Effector memory CD4-positive, alpha-beta T cell (primary cell): Measurements from ENCODE around the gene DENND2D.

ENCODE experiments used
- DNase-seq, 3 donors: peaks; one replicate each; pipeline ENCODE4 v3.0.0-alpha.2; 2020
- H3K27ac ChIP-seq: 2 replicates; pipeline ENCODE4 v1.7.0; 2013; ENCODE audit warnings: mild to moderate bottlenecking, low read length, moderate library complexity; ENCODE audit not compliant: insufficient read depth, poor library complexity, severe bottlenecking
- H3K27me3 ChIP-seq: replicated peaks from 2 replicates; pipeline ENCODE4 v1.7.0; 2013; ENCODE audit warnings: mild to moderate bottlenecking, low read length; ENCODE audit not compliant: insufficient read depth, control insufficient read depth, poor library complexity, severe bottlenecking
- H3K36me3 ChIP-seq: 2 replicates; pipeline ENCODE4 v1.7.0; 2013; ENCODE audit warnings: mild to moderate bottlenecking, low read length, moderate library complexity; ENCODE audit not compliant: control insufficient read depth, insufficient read depth
- H3K4me1 ChIP-seq: 2 replicates; pipeline ENCODE4 v1.7.0; 2013; ENCODE audit warnings: low read length, mild to moderate bottlenecking; ENCODE audit not compliant: control insufficient read depth, insufficient read depth, poor library complexity, severe bottlenecking
- H3K4me3 ChIP-seq: 2 replicates; pipeline ENCODE4 v1.7.0; 2013; ENCODE audit warnings: low read length, low read depth, mild to moderate bottlenecking; ENCODE audit not compliant: insufficient read depth, poor library complexity, severe bottlenecking
- H3K9me3 ChIP-seq: 2 replicates; pipeline ENCODE4 v1.7.0; 2013; ENCODE audit warnings: mild to moderate bottlenecking, low read length, moderate library complexity; ENCODE audit not compliant: control insufficient read depth

Gene DENND2D

DNA sequence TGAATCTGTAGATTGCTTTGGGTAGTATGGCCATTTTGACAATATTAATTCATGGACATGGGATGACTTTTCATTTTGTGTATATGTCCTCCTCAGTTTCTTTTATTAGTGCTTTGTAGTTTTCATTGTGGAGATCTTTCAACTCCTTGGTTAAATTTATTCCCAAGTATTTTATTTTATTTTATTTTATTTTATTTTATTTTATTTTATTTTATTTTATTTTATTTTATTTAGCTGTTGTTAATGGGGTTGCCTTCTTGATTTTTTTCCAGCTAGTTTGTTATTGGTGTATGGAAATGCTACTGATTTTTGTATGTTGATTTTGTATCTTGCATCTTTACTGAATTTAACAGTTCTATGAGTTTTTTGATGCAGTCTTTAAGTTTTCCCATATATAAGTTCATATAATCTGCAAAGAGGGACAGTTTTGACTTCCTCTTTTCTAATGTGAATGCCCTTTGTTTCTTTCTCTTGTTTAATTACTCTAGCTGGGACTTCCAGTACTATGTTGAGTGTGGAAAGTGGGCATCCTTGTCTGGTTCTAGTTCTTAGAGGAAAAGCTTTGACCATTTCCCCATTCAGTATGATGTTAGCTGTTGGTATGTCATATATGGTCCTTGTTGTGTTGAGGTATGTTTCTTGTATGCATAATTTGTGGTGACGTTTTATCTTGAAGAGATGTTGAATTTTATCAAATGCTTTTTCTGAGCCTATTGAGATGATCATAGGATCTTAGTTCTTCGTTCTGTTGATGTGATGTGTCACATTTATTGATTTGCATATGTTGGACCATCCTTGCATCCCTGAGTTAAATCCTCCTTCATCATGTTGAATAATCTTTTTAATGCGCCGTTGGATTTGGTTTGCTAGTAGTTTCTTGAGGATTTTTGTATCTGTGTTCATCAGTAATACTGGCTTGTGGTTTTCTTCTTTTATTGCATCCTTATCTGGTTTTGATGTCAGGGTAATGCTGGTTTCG lies 46.1 kb downstream of the DENND2D start:
- Histone ChIP-seq H3K9me3 (no peaks in the 10 kb centered on the region), H3K36me3 (peaks cover 13% of the 10 kb centered on the region), H3K4me1 (no peaks in the 10 kb centered on the region), H3K27ac (no peak overlapping the region), H3K4me3 (no peak overlapping the region), H3K27me3 (no peaks in the 10 kb centered on the region)
- no peak for DNase-seq

DNA sequence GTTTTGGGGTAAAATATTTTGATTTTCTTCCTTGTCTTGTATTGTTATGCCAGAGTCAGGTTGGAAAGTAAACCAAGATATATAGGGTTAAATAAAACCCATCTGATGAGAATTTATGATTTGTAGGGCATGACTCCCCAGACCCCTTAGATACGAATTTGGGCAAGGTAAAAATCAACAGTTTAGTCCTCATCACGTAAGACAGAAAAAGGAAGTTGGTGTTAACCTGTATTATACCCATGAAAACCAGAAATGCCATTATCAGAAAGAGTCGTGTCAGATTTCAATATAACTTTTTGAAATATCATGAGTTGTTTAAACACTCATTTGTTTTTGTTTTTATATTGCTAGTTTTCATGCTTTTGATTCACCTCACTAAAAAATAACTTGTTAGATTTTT lies 48.6 kb downstream of the DENND2D start:
- no peak for DNase-seq
- no peaks in the 10 kb centered on the region for H3K9me3 ChIP-seq
- no peaks in the 10 kb centered on the region for H3K27me3 ChIP-seq
- H3K4me3 ChIP-seq: no peak overlapping the region
- no peaks in the 10 kb centered on the region for H3K4me1 ChIP-seq
- peaks cover 13% of the 10 kb centered on the region for H3K36me3 ChIP-seq
- H3K27ac ChIP-seq: no peak overlapping the region

DNA sequence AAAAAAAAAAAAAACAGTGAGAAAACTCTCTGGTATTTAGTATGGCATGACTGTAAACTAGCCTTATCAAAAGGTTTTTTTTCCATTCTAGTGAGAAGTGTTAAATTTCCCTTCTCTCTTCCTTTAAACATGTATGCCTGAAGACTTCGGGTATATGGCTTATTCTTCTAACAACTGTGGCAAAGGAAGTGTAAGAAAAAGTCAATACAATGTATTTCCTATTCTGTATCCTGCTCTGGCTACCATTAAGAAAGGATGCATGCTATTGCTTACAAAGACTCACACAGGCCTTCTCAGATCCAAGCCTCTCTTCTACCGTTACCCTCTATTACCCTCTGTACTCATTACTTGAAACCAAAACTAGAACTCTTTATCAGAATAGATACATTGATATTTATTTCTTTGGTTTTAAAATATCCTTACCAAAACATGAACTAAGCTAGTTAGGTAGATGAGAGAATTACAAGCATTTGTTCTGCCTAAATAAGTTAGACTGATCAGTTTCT lies 52.0 kb downstream of the DENND2D start:
- Histone ChIP-seq H3K27ac (no peak overlapping the region), H3K4me1 (no peaks in the 10 kb centered on the region), H3K36me3 (peaks cover 10% of the 10 kb centered on the region), H3K9me3 (no peaks in the 10 kb centered on the region), H3K27me3 (no peaks in the 10 kb centered on the region), H3K4me3 (no peak overlapping the region)
- DNase-seq: no peak

DNA sequence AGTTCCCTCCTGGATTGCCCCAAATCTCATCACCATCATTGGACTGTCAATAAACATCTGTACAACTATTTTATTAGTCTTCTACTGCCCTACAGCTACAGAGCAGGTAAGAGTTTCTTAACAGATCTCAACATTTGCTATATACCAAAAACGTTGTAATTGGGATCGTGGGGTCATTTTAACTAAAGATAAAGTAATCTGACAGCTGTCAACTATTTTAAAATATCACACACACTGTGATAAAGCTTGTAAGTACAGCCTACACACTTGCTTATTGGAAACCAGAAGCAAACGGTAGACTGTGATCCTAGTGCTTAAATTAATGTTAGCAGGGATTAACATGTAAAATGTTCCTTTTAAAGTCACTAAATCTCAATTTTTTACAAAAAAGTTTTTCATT lies 52.5 kb downstream of the DENND2D start:
- H3K36me3 ChIP-seq: peaks cover 5% of the 10 kb centered on the region
- H3K27ac ChIP-seq: no peak overlapping the region
- no peaks in the 10 kb centered on the region for H3K9me3 ChIP-seq
- no peaks in the 10 kb centered on the region for H3K4me1 ChIP-seq
- H3K4me3 ChIP-seq: no peak overlapping the region
- DNase-seq: no peak
- H3K27me3 ChIP-seq: no peaks in the 10 kb centered on the region

DNA sequence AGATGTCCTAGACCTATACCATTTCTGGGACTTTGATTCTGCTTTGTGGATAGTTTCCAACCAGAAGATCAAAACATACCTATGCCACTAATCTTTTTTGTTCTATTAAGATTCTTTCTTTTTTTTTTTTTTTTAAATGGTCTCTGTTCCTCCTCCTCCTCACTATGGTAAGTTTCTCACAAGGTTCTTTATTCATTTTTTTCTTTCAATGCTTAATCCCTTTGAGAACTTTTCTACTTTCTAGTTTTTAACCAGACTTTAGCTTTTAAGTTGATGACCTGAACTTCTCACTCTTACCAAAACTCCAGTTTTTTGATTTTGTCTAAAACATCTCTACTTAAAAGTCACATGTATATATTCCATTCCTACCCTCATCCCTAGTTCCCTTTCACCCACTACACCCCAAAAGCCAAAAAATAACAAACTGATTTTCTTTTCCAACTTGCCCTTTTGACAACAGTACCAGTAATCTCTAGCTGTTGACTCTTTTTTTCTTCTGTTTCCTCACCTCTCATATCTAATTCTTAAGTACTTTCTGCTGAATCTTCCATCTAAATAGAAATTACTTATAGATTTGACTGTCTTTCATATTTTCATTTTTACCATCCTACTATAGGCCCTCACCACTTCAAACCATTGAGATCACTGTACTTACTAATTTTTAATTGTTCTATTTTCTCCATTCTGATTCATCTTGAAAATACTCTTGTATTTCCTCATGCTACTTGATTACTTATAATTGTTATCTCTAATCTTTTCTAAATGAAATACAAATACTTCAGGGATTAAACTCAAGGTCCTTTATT lies 54.3 kb downstream of the DENND2D start:
- H3K4me3 ChIP-seq: no peak overlapping the region
- no peaks in the 10 kb centered on the region for H3K36me3 ChIP-seq
- DNase-seq: no peak
- no peak overlapping the region for H3K27ac ChIP-seq
- H3K4me1 ChIP-seq: peaks cover 2% of the 10 kb centered on the region
- H3K9me3 ChIP-seq: no peaks in the 10 kb centered on the region
- H3K27me3 ChIP-seq: no peaks in the 10 kb centered on the region

DNA sequence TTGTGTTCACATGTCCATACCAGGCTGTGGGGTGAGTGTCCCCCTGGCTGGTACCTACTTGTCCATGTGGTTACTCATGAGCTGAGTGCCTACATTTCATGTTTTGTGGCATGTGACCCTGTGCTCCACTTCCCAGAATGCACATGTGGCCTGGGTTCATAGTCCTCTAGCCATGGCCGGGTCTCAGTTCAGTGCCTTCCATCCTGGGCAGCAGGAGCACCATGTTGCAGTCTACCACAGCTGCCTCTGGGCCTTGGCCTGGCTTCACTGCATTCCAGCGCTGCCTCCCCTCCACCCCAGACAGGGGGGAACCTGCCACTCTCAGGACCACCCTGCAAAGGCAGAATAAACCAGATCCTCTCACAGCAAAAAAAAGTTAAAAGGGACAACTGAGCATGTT lies 54.9 kb downstream of the DENND2D start:
- DNase-seq: no peak
- no peaks in the 10 kb centered on the region for H3K9me3 ChIP-seq
- no peaks in the 10 kb centered on the region for H3K27me3 ChIP-seq
- no peaks in the 10 kb centered on the region for H3K36me3 ChIP-seq
- no peak overlapping the region for H3K27ac ChIP-seq
- no peak overlapping the region for H3K4me3 ChIP-seq
- H3K4me1 ChIP-seq: peaks cover 4% of the 10 kb centered on the region

DNA sequence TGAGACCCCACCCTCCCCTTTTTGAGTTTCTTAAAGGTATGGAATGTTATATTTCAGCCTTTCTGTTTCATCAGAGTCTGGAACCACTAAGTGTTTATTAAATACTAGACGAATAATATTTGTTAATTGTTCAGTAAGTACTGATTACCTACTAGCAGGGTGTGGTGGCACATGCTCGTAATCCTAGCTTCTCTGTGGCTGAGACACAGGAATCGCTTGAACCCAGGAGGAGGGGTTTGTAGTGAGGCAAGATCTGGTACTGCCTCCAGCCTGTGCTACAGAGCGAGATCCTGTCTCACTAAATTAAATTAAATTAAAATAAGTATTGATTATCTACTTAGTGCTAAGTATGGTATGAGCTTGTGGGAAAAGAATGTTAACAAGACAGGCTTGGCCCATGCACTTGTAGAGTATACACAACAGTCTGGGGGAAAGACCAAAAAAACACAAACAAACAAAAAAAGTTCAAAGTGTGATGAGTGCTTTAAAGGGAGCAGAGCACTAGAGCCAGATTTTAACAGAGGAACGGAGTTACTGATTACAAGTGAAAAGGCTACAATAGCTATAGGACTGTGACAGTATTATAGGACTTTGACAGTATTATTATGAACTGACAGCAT lies 58.0 kb downstream of the DENND2D start:
- Histone ChIP-seq H3K27ac (no peak overlapping the region), H3K4me1 (peaks cover 12% of the 10 kb centered on the region), H3K4me3 (no peak overlapping the region), H3K27me3 (no peaks in the 10 kb centered on the region), H3K9me3 (no peaks in the 10 kb centered on the region), H3K36me3 (no peaks in the 10 kb centered on the region)
- DNase-seq: no peak

DNA sequence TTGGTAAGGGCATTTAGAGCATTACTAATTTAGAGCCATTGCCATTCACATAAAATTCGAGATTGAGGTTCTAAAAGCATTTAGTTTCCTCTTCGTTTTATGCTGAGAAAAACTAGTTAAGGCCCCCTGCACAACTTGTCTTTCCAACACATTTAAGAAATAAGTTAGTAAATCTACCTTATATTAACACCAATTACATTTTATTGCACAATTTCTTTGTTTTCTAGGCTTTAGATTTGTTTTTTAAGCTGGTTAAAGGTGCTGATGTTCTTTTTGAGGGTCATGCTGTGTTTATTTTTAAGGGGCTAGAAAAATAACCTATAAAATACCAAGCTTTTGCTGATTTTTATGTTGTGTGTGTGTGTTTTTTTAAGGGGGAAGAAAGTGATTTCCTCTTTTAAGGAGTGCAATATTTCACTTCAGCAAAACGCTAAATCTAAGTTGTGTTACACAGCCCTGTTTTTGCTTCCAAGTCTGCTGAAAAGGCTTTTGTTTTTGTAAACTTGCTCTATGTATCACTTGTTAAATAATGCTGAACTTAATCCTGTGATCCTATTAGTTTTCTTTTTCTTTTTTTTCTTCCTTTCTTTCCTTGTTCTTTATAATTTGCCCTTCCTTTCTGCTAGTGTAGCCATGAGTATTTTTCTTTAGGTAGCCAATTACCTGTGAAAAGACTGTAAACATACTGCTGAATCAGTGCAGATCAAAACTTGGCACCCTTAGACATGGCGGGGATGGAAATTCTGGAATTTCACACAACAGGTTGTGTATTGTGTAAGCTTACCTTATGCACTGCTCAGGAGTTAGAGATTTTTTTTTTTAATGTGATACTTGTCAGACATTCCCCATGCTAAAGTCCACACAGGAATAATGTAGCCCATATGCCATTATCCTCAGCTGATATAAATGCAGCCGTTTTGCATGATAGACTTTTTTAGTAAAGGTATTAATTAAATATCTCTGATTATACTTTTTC lies 58.9 kb downstream of the DENND2D start:
- no peaks in the 10 kb centered on the region for H3K9me3 ChIP-seq
- H3K4me1 ChIP-seq: peaks cover 12% of the 10 kb centered on the region
- no peak for DNase-seq
- H3K36me3 ChIP-seq: no peaks in the 10 kb centered on the region
- no peaks in the 10 kb centered on the region for H3K27me3 ChIP-seq
- H3K27ac ChIP-seq: peak overlapping the region; percentile 90
- peak overlapping the region; percentile 92 for H3K4me3 ChIP-seq

DNA sequence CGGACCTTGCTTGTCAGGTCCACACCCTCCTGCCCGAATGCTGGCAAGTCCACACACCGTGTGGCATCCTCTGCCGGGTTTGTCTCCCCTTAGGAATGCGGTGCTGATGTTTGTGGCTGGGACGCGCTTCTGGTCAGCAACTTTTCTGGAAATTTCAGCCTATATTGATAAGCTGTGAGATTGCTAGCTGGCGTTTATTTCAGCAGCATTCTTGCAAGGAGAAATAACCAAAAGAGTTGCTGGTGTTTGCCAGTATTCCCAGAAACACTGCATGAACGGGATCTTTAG lies 59.8 kb downstream of the DENND2D start:
- peaks cover 4% of the 10 kb centered on the region for H3K36me3 ChIP-seq
- H3K4me3 ChIP-seq: peak overlapping the region; percentile 92
- H3K27ac ChIP-seq: peak overlapping the region; percentile 90
- DNase-seq: no peak
- H3K27me3 ChIP-seq: no peaks in the 10 kb centered on the region
- peaks cover 12% of the 10 kb centered on the region for H3K4me1 ChIP-seq
- H3K9me3 ChIP-seq: no peaks in the 10 kb centered on the region
